Stimulated activated CD4-positive, alpha-beta T cell treated with anti-CD3 and anti-CD28 coated beads, TNF-alpha, amount 100 ng/mL, for 1 hour (primary cell): Measurements from ENCODE around the gene CSF1.
"Not testable (repeated sequence)": the region's sequence is repeated elsewhere in the genome, so short reads cannot be mapped to it uniquely, and the experiment has no call there.

Experiments used
- DNase-seq, 3 donors: peaks; one replicate each; pipeline ENCODE4 v3.0.0-alpha.2; 2020; ENCODE audit warnings: low read depth in 3 of 3, low spot score in 1 of 3

CSF1 gene

DNA sequence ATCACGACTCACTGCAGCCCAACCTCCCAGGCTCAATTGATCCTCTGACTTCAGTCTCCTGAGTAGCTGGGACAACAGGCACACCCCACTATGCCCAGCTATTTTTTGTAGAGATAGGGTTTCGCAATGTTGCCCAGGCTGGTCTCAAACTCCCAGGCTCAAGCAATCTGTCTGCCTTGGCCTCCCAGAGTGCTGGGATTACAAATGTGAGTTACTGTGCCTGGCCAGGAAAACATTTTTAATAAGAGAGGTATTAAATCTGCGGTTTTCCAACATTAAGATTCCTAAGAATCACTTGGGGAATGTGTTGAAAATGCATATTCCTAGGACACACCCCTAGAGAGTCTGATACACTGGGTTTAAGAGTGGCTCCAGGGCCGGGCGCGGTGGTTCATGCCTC lies 8.7 kb downstream of the CSF1 start:
- no peak for DNase-seq

GRCh38 chr1:109920391-109920790 lies 9.7 kb downstream of the CSF1 start:
- DNase-seq = not testable (repeated sequence)

DNA sequence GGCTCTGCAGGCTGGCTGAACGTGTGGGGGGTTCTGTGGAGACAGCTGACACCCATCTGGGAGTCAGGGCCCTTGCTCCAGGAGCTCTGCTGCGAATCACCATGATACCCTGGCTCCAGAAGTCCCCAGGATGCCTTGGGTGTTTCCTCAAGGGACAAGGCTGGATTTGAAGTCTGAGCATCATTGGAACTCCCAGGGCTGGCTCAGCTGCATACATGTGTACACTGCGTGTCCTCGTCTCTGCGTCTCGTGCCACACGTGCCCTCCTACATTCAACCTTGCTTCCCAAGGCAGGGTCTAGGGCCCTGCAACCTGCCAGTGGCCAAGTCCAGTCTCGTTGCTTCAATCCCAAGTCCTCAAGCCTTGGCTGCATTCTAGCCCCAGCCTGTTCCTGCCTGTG lies 11.7 kb downstream of the CSF1 start:
- DNase-seq = no peak

GRCh38 chr1:109923131-109923945 lies 12.7 kb downstream of the CSF1 start:
- no peak for DNase-seq

DNA sequence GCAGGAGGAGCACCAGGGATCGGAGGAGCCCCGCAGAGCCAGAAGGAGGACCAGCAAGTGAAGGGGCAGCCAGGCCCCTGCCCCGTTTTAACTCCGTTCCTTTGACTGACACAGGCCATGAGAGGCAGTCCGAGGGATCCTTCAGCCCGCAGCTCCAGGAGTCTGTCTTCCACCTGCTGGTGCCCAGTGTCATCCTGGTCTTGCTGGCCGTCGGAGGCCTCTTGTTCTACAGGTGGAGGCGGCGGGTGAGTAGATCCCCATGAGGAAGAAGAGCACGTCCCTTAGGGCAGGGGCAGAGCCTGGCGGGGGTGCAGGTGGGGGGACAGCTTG lies 13.3 kb downstream of the CSF1 start:
- no peak for DNase-seq

DNA sequence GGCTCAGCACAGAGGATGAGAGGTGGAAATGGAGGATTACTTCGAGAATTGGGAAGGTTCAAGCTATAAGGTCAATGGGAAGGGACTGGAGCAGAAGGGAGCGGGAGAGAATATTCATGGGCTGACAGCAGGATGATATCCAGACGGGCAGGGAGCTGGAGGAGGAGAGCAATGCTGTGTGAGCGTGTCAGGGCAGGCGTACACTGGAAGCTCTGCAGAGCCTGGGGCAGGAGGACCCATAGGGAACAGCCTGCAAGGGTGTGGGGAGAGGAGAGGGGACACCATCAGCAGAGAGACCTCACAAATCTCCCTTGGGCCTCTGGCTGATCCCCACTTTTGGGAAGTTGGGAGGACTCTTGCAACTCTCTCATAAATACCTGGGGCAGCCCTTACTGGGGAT lies 13.7 kb downstream of the CSF1 start:
- DNase-seq = no peak

DNA sequence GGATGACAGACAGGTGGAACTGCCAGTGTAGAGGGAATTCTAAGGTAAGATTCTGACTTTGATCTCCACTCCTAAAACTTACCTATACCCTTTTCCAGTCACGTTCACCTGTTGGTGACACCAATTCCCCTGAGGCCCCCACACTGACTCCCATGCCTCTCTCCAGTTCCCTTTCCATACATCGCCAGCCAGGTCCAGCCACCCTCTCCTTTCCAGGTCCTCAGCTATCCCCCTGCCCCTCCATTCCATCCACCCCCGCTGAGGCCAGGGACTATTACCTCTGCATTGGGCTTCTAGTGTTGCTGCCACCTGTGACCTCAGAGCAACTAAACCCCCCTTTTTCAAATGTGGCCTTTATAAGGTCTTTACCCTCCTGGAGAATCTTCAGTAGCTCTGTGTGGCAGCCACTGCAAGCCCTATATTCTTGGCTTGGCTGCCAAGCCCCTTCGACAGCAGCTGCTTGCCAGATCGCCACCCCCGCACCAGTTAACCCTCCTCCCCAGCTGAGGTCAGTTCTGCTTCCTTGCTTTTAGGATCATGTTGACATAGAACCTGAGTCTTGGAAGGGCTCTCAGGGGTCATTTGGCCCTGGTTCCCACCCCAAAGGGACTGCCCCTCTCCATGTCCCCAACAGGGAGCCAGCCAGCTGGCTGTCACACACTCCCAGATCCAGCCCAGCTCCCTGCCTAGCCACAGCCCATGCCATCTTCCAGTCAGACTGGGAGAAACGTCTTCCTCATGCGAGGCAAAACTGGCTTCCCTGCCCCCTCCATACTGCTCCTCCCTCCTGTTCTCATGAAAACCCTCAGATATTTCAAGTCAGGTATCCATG lies 14.7 kb downstream of the CSF1 start:
- DNase-seq = no peak

DNA sequence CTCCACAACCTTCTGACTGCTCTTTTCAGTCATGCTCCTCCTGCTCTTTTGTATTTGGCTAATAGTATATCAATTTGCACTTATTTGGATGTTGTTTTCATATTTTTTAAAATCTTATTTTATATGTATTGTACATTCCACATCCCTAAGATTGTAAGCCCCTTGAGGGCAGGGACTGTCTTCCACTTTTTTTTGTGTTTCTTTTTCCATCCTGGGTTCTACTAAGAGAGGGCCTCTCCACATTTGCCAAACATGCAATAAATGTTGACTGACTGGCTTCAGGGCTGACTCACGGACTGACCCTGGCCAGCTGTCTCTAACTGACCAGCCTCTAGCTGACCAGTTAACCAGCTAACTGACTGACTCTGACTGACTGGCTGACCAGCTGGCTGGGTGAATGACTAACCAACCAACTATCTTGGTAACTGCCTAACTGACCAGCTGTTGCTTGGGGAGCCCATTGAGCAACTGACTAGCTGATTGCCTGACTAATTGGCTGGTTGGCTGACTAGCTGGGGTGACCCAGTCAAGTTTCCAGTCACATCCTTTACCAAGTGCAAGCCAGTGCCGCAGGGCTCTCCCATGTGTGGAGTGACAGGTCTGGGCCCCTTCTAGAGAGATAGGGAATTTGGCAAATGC lies 16.1 kb downstream of the CSF1 start:
- no peak for DNase-seq

DNA sequence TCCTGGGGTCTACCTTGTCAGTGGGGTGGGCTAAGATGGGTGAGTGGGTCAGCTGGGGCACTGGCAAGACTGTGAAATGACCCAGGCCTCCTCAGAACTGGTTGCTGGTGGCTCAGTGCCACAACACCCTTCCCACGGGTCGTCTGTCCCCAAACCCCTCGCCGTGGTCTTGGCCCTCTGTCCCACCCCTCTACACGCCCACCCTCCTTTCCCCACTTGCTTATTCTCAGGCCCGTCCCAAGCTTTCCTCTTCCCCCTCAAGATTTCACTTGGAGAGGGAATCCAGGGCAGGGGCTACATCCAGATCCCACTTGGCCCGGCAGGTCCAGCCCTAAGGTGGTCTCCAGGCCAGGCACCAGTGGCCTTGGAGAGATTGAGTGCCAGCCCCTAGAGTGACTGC lies 16.7 kb downstream of the CSF1 start:
- no peak for DNase-seq

DNA sequence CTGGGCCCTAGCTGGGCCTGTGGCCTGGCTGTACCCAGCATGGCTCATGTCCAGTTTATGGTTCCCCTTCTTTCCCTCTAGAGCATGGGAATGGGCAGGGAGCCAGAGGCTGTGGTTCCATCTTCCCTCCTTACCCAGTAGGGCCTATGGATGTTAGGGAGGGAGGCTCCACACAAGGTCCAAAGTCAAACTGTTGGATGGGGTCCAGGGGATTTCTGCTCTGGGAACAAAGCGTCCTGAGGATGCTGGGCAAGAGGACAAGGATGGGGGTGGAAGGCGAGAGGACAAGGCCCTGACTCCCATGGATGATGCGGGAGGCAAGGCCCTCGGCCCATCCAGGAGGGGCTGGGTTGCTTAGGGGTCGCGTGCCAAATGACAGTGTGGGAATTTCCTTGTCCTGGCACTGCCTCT lies 17.3 kb downstream of the CSF1 start:
- no peak for DNase-seq

DNA sequence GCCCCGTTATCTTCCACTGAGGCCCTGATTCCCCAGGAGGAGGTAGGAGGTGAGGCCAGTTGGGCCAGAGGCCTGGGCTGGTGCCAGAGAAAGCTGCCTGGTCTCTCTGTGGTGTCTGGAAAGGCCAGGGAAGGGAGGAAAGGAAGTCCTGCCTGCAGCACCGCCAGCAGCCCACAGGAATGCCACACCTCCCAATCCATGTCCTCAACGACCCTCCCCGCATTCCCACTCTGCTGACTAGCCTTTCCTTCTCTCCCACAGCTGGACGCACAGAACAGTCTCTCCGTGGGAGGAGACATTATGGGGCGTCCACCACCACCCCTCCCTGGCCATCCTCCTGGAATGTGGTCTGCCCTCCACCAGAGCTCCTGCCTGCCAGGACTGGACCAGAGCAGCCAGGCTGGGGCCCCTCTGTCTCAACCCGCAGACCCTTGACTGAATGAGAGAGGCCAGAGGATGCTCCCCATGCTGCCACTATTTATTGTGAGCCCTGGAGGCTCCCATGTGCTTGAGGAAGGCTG lies 18.0 kb downstream of the CSF1 start:
- DNase-seq = no peak

DNA sequence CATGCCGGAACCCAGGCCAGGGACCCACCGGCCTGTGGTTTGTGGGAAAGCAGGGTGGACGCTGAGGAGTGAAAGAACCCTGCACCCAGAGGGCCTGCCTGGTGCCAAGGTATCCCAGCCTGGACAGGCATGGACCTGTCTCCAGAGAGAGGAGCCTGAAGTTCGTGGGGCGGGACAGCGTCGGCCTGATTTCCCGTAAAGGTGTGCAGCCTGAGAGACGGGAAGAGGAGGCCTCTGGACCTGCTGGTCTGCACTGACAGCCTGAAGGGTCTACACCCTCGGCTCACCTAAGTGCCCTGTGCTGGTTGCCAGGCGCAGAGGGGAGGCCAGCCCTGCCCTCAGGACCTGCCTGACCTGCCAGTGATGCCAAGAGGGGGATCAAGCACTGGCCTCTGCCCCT lies 18.5 kb downstream of the CSF1 start:
- DNase-seq = no peak

GRCh38 chr1:109929588-109930251 lies 19.1 kb downstream of the CSF1 start:
- no peak for DNase-seq

- no peak for DNase-seq
These were observed 19.8 kb downstream of the CSF1 start for GRCh38 chr1:109930252-109930993.

DNA sequence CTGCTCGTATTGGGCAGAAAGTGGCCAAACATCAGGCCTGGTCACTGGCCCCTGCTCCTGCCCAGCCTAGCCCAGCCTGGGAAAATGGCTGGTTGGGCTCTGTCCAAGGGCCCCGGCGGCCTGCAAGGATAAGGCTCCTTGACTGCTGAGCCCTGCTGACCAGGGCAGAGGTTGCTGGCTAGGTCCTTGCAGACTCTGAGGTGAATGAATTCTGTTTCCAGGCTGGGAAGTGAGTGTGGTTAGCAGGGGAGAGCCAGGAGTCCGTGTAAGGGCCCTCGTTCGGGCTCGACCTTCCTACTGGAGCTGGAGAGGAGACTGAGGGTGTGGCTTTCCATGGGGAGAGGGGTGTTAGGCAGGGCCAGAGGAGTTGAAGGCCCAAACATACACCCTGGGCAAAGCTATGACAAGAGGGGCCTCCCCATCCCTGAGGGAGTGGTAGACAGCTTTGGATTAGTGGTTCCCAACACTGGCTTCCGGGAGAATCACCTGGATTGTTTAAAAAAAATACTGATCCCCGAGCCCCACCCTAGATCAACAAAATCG lies 20.6 kb downstream of the CSF1 start:
- no peak for DNase-seq

GRCh38 chr1:109931911-109932636 lies 21.4 kb downstream of the CSF1 start:
- no peak for DNase-seq

GRCh38 chr1:109932679-109933078 lies 22.0 kb downstream of the CSF1 start:
- no peak for DNase-seq

GRCh38 chr1:109933856-109934711 lies 23.4 kb downstream of the CSF1 start:
- no peak for DNase-seq

- no peak for DNase-seq
These were observed 24.8 kb downstream of the CSF1 start for GRCh38 chr1:109935451-109935900.
